ENCODE measurements around the gene NHLRC4. TPM values are rescaled to one million over a fixed set of nuclear protein-coding genes. Genes with fewer than 3 reads are reported as not detected.

NHLRC4 gene
- total and polyA plus RNA-seq, 2 of the 13 experiments (the other 11 are each of a cell fraction or from before 2014, with no cell fraction given): 0.40 to 0.59 TPM

DNA sequence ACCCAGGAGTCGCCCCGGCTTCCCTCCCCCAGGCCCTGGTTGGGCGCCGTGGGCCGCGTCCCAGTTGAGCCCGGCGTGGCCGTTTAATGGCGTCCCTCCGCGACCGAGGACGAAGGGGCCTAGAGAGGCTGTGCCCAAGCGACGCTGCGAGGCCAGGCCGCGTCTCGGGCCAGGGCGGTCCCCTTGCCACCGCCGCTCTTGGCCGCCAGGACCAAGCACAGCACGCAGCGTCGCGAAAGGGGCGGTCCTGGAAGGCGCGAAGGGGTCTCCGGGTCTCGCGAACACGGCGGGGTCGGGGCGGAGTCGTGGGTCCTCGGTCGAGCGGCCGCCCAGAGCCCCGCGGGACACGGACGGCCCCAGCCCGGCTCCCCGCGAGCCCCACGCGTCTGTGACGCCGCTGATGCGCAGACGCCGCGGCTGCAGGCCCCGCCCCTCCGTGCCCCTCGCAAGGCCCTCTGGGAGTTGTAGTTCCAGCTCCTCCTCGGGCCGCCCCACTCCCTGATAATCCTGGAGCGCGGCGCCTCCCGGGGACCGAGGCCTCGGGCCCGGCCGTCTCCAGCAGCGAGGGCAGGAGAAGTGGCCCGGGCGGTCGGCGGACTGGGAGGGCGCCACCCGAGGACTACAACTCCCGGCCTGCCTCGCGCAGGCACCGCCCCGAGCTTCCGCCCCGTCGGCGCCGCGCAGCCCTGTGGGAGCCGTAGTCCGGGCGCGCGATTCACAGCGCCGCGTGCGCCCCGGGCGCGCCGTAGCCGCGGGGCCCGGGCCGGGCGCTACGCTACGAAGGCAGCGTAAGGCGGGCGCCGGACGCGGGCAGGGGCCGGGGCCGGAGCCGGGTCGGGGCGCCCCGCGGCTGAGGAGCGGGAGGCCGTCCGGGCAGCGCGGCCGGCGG is 39.5 kb upstream of the NHLRC4 start, which contains the start of gene CAPN15 (continued):
- TF ChIP-seq ZNF530 (CRISPR knock-in tag; IDR thresholded peaks at IDR 0.05; ENCODE audit: low read depth) (no peak; the same call in 1 of the 2 replicates), ZNF263 (CRISPR knock-in tag; IDR thresholded peaks at IDR 0.05) (no peak), NONO (IDR thresholded peaks at IDR 0.05) (no peak), NONO (CRISPR knock-in tag; conservative IDR thresholded peaks at IDR 0.05) (no peak), TBP (CRISPR knock-in tag; IDR thresholded peaks at IDR 0.05) (no peak; the same call in none of the 2 replicates), KLF6 (CRISPR knock-in tag; IDR thresholded peaks at IDR 0.05) (0 out of 2 replicates have a peak, but pooled peaks have one; percentile 31), RXRB (CRISPR knock-in tag; IDR thresholded peaks at IDR 0.05; ENCODE audit: borderline replicate concordance) (no peak), ZNF777 (CRISPR knock-in tag; IDR thresholded peaks at IDR 0.05) (peak; percentile 66), ZNF781 (CRISPR knock-in tag; IDR thresholded peaks at IDR 0.05; ENCODE audit: borderline replicate concordance, not compliant biosample characterization) (peak; percentile 22), ZNF547 (CRISPR knock-in tag; IDR thresholded peaks at IDR 0.05) (peak; percentile 84), ETV5 (CRISPR knock-in tag; IDR thresholded peaks at IDR 0.05; ENCODE audit: borderline replicate concordance) (peak; percentile 64), MED13 (CRISPR knock-in tag; IDR thresholded peaks at IDR 0.05) (peak; percentile 50; the same call in 1 of the 2 replicates), KDM2A (CRISPR knock-in tag; IDR thresholded peaks at IDR 0.05; ENCODE audit: borderline replicate concordance, low read depth) (peak; percentile 96), HHEX (CRISPR knock-in tag; IDR thresholded peaks at IDR 0.05) (no peak), ZNF329 (CRISPR knock-in tag; IDR thresholded peaks at IDR 0.05; ENCODE audit: low read depth) (no peak), ZFY (CRISPR knock-in tag; IDR thresholded peaks at IDR 0.05) (peak; percentile 98), KDM1A (CRISPR knock-in tag; IDR thresholded peaks at IDR 0.05) (no peak), ZSCAN12 (CRISPR knock-in tag; IDR thresholded peaks at IDR 0.05) (peak; percentile 45; the same call in 1 of the 2 replicates), GATAD1 (CRISPR knock-in tag; IDR thresholded peaks at IDR 0.05) (peak; percentile 58; the same call in 1 of the 2 replicates), EP300 (IDR thresholded peaks at IDR 0.05; ENCODE audit: low read depth in 2 of 2, low read length in 2 of 2) (no peak), EP300 (CRISPR knock-in tag; IDR thresholded peaks at IDR 0.05; ENCODE audit: borderline replicate concordance) (no peak), ZNF709 (CRISPR knock-in tag; IDR thresholded peaks at IDR 0.05) (peak; percentile 48; the same call in 1 of the 2 replicates), HNRNPK (IDR thresholded peaks at IDR 0.05; ENCODE audit: low read depth, low read length, poor library complexity, severe bottlenecking) (peak; percentile 40), ZSCAN29 (CRISPR knock-in tag; conservative IDR thresholded peaks at IDR 0.05) (peak; percentile 66; the same call in 1 of the 2 replicates)
- TF ChIP-seq, protein P1, sequence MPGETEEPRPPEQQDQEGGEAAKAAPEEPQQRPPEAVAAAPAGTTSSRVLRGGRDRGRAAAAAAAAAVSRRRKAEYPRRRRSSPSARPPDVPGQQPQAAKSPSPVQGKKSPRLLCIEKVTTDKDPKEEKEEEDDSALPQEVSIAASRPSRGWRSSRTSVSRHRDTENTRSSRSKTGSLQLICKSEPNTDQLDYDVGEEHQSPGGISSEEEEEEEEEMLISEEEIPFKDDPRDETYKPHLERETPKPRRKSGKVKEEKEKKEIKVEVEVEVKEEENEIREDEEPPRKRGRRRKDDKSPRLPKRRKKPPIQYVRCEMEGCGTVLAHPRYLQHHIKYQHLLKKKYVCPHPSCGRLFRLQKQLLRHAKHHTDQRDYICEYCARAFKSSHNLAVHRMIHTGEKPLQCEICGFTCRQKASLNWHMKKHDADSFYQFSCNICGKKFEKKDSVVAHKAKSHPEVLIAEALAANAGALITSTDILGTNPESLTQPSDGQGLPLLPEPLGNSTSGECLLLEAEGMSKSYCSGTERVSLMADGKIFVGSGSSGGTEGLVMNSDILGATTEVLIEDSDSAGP (CRISPR knock-in tag; IDR thresholded peaks at IDR 0.05; ENCODE audit: borderline replicate concordance): peak; percentile 87; the same call in 1 of the 2 replicates
- TF ChIP-seq, protein P2, sequence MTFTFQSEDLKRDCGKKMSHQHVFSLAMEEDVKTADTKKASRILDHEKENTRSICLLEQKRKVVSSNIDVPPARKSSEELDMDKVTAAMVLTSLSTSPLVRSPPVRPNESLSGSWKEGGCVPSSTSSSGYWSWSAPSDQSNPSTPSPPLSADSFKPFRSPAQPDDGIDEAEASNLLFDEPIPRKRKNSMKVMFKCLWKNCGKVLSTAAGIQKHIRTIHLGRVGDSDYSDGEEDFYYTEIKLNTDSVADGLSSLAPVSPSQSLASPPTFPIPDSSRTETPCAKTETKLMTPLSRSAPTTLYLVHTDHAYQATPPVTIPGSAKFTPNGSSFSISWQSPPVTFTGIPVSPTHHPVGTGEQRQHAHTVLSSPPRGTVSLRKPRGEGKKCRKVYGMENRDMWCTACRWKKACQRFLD (CRISPR knock-in tag; IDR thresholded peaks at IDR 0.05; ENCODE audit: borderline replicate concordance): peak; percentile 69; the same call in 1 of the 2 replicates
- TF ChIP-seq, protein P3, sequence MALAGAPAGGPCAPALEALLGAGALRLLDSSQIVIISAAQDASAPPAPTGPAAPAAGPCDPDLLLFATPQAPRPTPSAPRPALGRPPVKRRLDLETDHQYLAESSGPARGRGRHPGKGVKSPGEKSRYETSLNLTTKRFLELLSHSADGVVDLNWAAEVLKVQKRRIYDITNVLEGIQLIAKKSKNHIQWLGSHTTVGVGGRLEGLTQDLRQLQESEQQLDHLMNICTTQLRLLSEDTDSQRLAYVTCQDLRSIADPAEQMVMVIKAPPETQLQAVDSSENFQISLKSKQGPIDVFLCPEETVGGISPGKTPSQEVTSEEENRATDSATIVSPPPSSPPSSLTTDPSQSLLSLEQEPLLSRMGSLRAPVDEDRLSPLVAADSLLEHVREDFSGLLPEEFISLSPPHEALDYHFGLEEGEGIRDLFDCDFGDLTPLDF (CRISPR knock-in tag; IDR thresholded peaks at IDR 0.05): peak; percentile 66; the same call in 1 of the 2 replicates
